Neuronal stem cell (in vitro differentiated cells): ENCODE results near the gene UBA1.

ENCODE experiments used
- DNase-seq: peaks from one replicate; pipeline ENCODE4 v3.0.0-alpha.2; 2013; ENCODE audit warnings: low spot score
- H2AFZ ChIP-seq: one replicate; pipeline ENCODE4 v1.6.1; 2013; ENCODE audit warnings: mild to moderate bottlenecking, low read length, inconsistent platforms
- H2AK5ac ChIP-seq: 2 replicates; pipeline ENCODE4 v1.6.1; 2013; ENCODE audit warnings: low read depth, mild to moderate bottlenecking, inconsistent platforms, low read length, moderate library complexity, mixed read lengths
- H2BK120ac ChIP-seq: 2 replicates; pipeline ENCODE4 v1.6.1; 2013; ENCODE audit warnings: low read depth, mild to moderate bottlenecking, inconsistent platforms, low read length, moderate library complexity, mixed read lengths
- H2BK12ac ChIP-seq: one replicate; pipeline ENCODE4 v1.6.1; 2013; ENCODE audit warnings: low read length, inconsistent platforms
- H2BK15ac ChIP-seq: 2 replicates; pipeline ENCODE4 v1.6.1; 2013; ENCODE audit warnings: mild to moderate bottlenecking, low read length, inconsistent platforms, mixed read lengths
- H2BK5ac ChIP-seq: one replicate; pipeline ENCODE4 v1.6.1; 2013; ENCODE audit warnings: inconsistent platforms, mild to moderate bottlenecking, low read length, moderate library complexity
- H3K14ac ChIP-seq: one replicate; pipeline ENCODE4 v1.6.1; 2013; ENCODE audit warnings: low read length, inconsistent platforms
- H3K18ac ChIP-seq: 2 replicates; pipeline ENCODE4 v1.6.1; 2013; ENCODE audit warnings: low read length, inconsistent platforms
- H3K23ac ChIP-seq: 2 replicates; pipeline ENCODE4 v1.6.1; 2013; ENCODE audit warnings: low read depth, mild to moderate bottlenecking, mixed read lengths, low read length, inconsistent platforms; ENCODE audit not compliant: poor library complexity
- H3K27ac ChIP-seq: replicated peaks from 3 replicates; pipeline ENCODE4 v1.5.1; 2013; ENCODE audit warnings: low read length, inconsistent platforms
- H3K27me3 ChIP-seq, 3 experiments: 2 replicates each; pipeline ENCODE4 v1.6.1; 2013; ENCODE audit warnings: low read length in 3 of 3, mild to moderate bottlenecking in 2 of 3, inconsistent platforms in 1 of 3, low read depth in 1 of 3, mixed read lengths in 1 of 3, moderate library complexity in 1 of 3; ENCODE audit not compliant: control insufficient read depth in 3 of 3, insufficient read depth in 3 of 3
- H3K36me3 ChIP-seq, 2 donors: replicated peaks in 1 of 2; 2 replicates each; pipeline ENCODE4 v1.6.1; 2013; ENCODE audit warnings: low read length in 2 of 2; ENCODE audit not compliant: control insufficient read depth in 2 of 2, insufficient read depth in 2 of 2
- H3K4ac ChIP-seq: 2 replicates; pipeline ENCODE4 v1.6.1; 2013; ENCODE audit warnings: inconsistent platforms, mild to moderate bottlenecking, low read length, moderate library complexity
- H3K4me1 ChIP-seq, 2 donors: 1 replicate in 1 of 2; 2 replicates in 1 of 2; pipeline ENCODE4 v1.6.1; 2013; ENCODE audit warnings: low read length in 2 of 2, low read depth in 1 of 2; ENCODE audit not compliant: control insufficient read depth in 2 of 2, insufficient read depth in 1 of 2
- H3K4me2 ChIP-seq: one replicate; pipeline ENCODE4 v1.6.1; 2013; ENCODE audit warnings: mild to moderate bottlenecking, low read length, inconsistent platforms; ENCODE audit not compliant: insufficient read depth, poor library complexity, severe bottlenecking
- H3K4me3 ChIP-seq, 2 donors: 2 replicates each; pipeline ENCODE4 v1.5.1; 2013; ENCODE audit warnings: low read length in 2 of 2, mild to moderate bottlenecking in 2 of 2, inconsistent platforms in 1 of 2, moderate library complexity in 1 of 2
- H3K79me1 ChIP-seq: one replicate; pipeline ENCODE4 v1.6.1; 2013; ENCODE audit warnings: low read depth, mild to moderate bottlenecking, inconsistent platforms, low read length, moderate library complexity
- H3K9ac ChIP-seq: one replicate; pipeline ENCODE4 v1.6.1; 2013; ENCODE audit warnings: mild to moderate bottlenecking, low read depth, low read length, inconsistent platforms; ENCODE audit not compliant: poor library complexity
- H3K9me3 ChIP-seq, 2 donors: replicated peaks in 1 of 2; 2 replicates each; pipeline versions ENCODE3 to v1.6.1; 2013; ENCODE audit warnings: low read length in 2 of 2, mild to moderate bottlenecking in 2 of 2, inconsistent platforms in 1 of 2, low read depth in 1 of 2, mixed read lengths in 1 of 2, moderate library complexity in 1 of 2; ENCODE audit not compliant: control insufficient read depth in 2 of 2, insufficient read depth in 1 of 2
- H4K8ac ChIP-seq: one replicate; pipeline ENCODE4 v1.6.1; 2013; ENCODE audit warnings: low read depth, mild to moderate bottlenecking, inconsistent platforms, low read length, moderate library complexity
- H4K91ac ChIP-seq: one replicate; pipeline ENCODE4 v1.6.1; 2013; ENCODE audit warnings: low read length, low read depth, mild to moderate bottlenecking, inconsistent platforms; ENCODE audit not compliant: poor library complexity
- WGBS, 2 donors: extraction: QIAGEN DNeasy Blood & Tissue Kit; methylation state at CpG; one replicate each; pipeline ENCODE4 v1.1.7; 2013; ENCODE audit warnings: missing lambda C conversion rate in 2 of 2, mixed read lengths in 1 of 2; ENCODE audit not compliant: insufficient read length in 2 of 2, insufficient replicate concordance in 1 of 2; ENCODE audit errors: extremely low coverage in 2 of 2; 5-methylcytosine and 5-hydroxymethylcytosine counted together

UBA1 gene

DNA sequence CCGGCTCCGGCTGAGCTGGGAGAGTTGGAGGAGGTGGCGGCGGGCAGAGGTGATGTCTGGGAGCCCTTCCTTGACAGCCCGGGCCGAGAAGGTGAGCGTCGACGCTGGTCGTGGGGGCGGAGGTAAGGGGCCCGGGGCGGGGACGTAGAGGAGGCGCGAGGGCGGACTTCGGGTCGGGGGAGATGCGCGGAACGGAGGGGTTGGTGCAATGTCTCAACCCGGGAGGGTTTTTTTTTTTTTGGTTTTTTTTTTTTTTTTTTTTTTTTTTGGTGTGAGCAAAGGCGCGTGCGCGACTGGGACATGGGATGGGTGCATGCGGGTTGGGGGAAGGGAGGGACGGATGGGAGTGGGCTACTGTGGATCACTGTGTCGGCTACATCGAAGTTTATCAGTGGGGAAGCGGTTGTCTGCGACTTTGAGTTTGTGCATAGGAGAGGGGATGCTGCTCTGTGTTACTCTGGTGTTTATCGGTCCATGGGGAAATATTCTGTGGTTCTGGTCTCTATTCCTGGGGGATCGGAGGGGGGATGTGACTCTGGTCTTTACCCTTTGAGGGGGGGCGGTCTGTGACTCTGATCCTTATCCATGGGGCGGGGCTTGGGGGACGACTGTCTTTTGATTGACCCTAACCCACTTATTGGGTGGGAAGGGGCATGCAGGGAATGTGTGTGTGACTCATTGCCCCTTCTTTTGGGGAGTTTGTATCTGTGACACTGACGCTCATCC is 48.1 kb upstream of the UBA1 start:
- Histone ChIP-seq H3K27me3 (peaks cover 0 to 14% (median 0%) of the 10 kb centered on the region in 3 experiments), H2BK120ac (no peak overlapping the region), H3K4me3 (peak overlapping the region; percentile 79 to 99), H2BK12ac (no peak overlapping the region), H2AK5ac (no peak overlapping the region), H4K8ac (peak overlapping the region; percentile 86), H3K4ac (no peak overlapping the region), H3K4me2 (peak overlapping the region; percentile 66), H3K36me3 (peaks cover 11 to 48% of the 10 kb centered on the region in 2 donors), H2AFZ (peak overlapping the region; percentile 89), H3K23ac (peak overlapping the region; percentile 97), H3K27ac (peak overlapping the region; percentile 90), H4K91ac (no peak overlapping the region), H3K9ac (peak overlapping the region; percentile 86), H3K4me1 (peaks cover 4 to 5% of the 10 kb centered on the region in 2 donors), H2BK5ac (peak overlapping the region; percentile 75), H3K79me1 (peaks cover 10% of the 10 kb centered on the region), H2BK15ac (no peak overlapping the region), H3K18ac (peak overlapping the region; percentile 94), H3K9me3 (peaks cover 0 to 7% of the 10 kb centered on the region in 2 donors), H3K14ac (peak overlapping the region; percentile 75)
- no peak for DNase-seq
- WGBS, 2 donors: no CpG with 5 or more reads among the region's 39 CpGs

GRCh38 chrX:47146121-47146935 is 47.3 kb upstream of the UBA1 start:
- Histone ChIP-seq H3K27ac (no peak overlapping the region), H2AFZ (no peak overlapping the region), H3K23ac (no peak overlapping the region), H3K4ac (no peak overlapping the region), H2BK12ac (no peak overlapping the region), H3K4me2 (peak overlapping the region; percentile 66), H3K27me3 (peaks cover 0 to 8% (median 0%) of the 10 kb centered on the region in 3 experiments), H2BK120ac (no peak overlapping the region), H2BK15ac (no peak overlapping the region), H2AK5ac (no peak overlapping the region), H3K14ac (no peak overlapping the region), H4K91ac (no peak overlapping the region), H3K18ac (no peak overlapping the region), H3K36me3 (peaks cover 11 to 50% of the 10 kb centered on the region in 2 donors), H2BK5ac (no peak overlapping the region), H4K8ac (no peak overlapping the region), H3K9me3 (peaks cover 0 to 7% of the 10 kb centered on the region in 2 donors), H3K4me1 (peaks cover 4 to 5% of the 10 kb centered on the region in 2 donors), H3K79me1 (peaks cover 8% of the 10 kb centered on the region), H3K4me3 (peak overlapping the region; percentile 79 to 99), H3K9ac (peak overlapping the region; percentile 77)
- no CpG with 5 or more reads among the region's 10 CpGs for WGBS, 2 donors
- DNase-seq: no peak

DNA sequence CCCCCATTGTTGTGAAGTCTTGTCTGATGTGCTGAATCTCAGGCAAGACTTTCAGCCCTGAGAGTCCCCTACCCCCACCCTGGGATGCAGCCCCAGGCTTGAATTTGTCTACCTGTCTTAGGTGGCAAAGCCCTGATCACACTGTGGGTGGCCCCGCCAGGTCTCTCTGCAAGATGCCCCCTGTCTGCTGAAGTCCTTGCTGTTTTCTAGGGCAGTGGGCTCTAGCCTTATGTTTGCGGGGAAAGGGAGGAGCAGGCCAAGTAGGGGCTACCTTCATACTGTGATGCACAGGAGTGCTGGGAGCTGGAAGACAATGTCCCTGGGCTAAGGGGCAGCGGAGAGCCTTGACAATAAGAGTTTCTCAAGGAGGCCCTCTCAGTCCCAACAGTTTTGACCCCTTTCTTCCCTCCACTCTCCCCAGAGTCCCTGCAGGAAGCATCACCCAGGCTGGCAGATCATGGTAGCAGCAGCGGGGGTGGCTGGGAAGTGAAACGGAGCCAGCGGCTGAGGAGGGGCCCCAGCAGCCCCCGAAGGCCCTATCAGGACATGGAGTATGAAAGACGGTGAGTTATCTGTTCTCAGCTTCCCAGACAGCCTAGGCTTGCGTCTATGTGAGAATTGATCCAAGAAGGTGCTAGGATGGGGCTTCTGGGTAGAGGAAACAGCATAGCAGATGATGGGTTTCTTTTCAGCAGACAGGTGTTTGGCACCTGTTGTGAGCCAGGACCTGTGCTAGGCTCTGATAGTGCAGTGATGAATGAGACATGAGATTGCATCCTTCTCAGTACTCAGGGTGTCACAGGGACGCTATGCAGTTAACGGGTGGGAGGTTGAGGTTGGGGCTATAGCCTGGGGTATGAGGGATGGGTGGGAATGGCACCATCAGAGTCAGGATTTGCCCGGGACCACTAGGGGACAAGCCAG is 46.4 kb upstream of the UBA1 start:
- Histone ChIP-seq H3K4ac (no peak overlapping the region), H4K91ac (no peak overlapping the region), H2AK5ac (no peak overlapping the region), H3K27ac (no peak overlapping the region), H3K9ac (no peak overlapping the region), H2BK5ac (no peak overlapping the region), H3K23ac (no peak overlapping the region), H3K79me1 (peaks cover 8% of the 10 kb centered on the region), H3K18ac (no peak overlapping the region), H2BK12ac (no peak overlapping the region), H3K4me1 (peaks cover 4 to 5% of the 10 kb centered on the region in 2 donors), H4K8ac (no peak overlapping the region), H3K4me3 (peak overlapping the region in 1 of 2 donors; percentile 79), H3K4me2 (peak overlapping the region; percentile 66), H3K14ac (no peak overlapping the region), H2BK15ac (no peak overlapping the region), H2AFZ (no peak overlapping the region), H2BK120ac (no peak overlapping the region), H3K27me3 (peaks cover 0 to 3% (median 0%) of the 10 kb centered on the region in 3 experiments), H3K9me3 (peaks cover 0 to 7% of the 10 kb centered on the region in 2 donors), H3K36me3 (peaks cover 6 to 54% of the 10 kb centered on the region in 2 donors)
- no CpG with 5 or more reads among the region's 12 CpGs for WGBS, 2 donors
- no peak for DNase-seq
